GM12873 (cell line): ENCODE results near the gene CCDC93.

Experiments
- CTCF ChIP-seq: IDR thresholded peaks from 2 replicates; pipeline ENCODE4 v1.5.1; 2012; ENCODE audit warnings: low read depth, mild to moderate bottlenecking, moderate library complexity, low read length, control low read depth; ENCODE audit not compliant: insufficient read depth; ENCODE audit errors: missing control alignments

Gene CCDC93

GRCh38 chr2:118003396-118003824 is 10.5 kb downstream of the CCDC93 start:
- peak; percentile 80 for TF ChIP-seq CTCF

- no peak for TF ChIP-seq CTCF
Observed at GRCh38 chr2:118000041-118000440, 13.8 kb downstream of the CCDC93 start.

- no peak for TF ChIP-seq CTCF
Observed at GRCh38 chr2:117997872-117998454, 15.9 kb downstream of the CCDC93 start.

DNA sequence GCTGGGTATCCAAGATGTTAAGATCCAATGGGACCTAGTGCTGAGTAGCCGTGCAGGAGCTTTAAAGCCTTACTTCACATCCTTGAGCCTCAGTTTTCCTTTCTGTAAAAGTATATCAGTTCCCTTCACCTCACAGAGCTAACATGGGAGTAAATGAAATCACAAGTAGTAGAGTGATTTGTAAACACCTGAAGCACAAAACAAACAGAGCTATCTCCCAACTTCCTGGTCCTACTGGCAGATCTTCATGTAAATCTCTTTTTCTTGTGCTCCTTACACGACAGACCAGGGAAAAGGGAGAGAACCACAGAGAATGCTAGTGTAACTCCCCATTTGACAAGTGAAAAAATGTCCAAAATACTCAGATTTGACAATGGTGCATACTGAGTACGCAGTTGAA is 17.3 kb downstream of the CCDC93 start:
- TF ChIP-seq CTCF: no peak

GRCh38 chr2:117994729-117995128 is 19.1 kb downstream of the CCDC93 start:
- TF ChIP-seq CTCF: no peak

GRCh38 chr2:117989854-117990438 is 23.9 kb downstream of the CCDC93 start:
- TF ChIP-seq CTCF: no peak

GRCh38 chr2:117987121-117987520 is 26.7 kb downstream of the CCDC93 start:
- TF ChIP-seq CTCF: no peak
